B cell (primary cell): ENCODE measurements around the gene ABR. TPM values are rescaled to one million over a fixed set of nuclear protein-coding genes. Genes with fewer than 3 reads are reported as not detected.

Experiments
- ATAC-seq: fragments of 200-7000 bp; cut with Tn5 transposase; one replicate; pipeline ENCODE4 v1.10.0; 2021; ENCODE audit warnings: low read depth, mild to moderate bottlenecking, moderate number of reproducible peaks, moderate library complexity
- CTCF ChIA-PET: fragments of 350-600 bp; sonication (Branson Sonifier 250); formaldehyde crosslinking; loops from one replicate; lab custom pipeline; 2021; ENCODE audit warnings: antibody characterized with exemption, inconsistent platforms; lab: Charles Lee
- POLR2A ChIA-PET: fragments of 350-600 bp; sonication (Branson Sonifier 250); formaldehyde crosslinking; loops from one replicate; lab custom pipeline; 2021; ENCODE audit warnings: antibody characterized with exemption; lab: Charles Lee
- DNase-seq: peaks from one replicate; pipeline ENCODE4 v3.0.0; 2013
- H2AFZ ChIP-seq: 2 replicates; pipeline ENCODE4 v1.6.1; 2012; ENCODE audit warnings: mild to moderate bottlenecking, low read depth, low read length; ENCODE audit not compliant: insufficient read depth, poor library complexity, severe bottlenecking
- H3K27ac ChIP-seq, 2 donors: 1 replicate in 1 of 2; 2 replicates in 1 of 2; pipeline ENCODE4 v1.5.1; 2012 to 2013; ENCODE audit warnings: low read length in 2 of 2, mild to moderate bottlenecking in 2 of 2, moderate library complexity in 1 of 2
- H3K27me3 ChIP-seq, 4 experiments: fragments of 200-600 bp in 1 of 4; sonication (generic) in 1 of 4; replicated peaks in 1 of 4; 1 replicate in 2 of 4; 2 replicates in 2 of 4; pipeline versions ENCODE4 v1.6.1 to v1.7.0; 2013 to 2016; ENCODE audit warnings: low read length in 3 of 4, mild to moderate bottlenecking in 2 of 4, mixed read lengths in 1 of 4, moderate library complexity in 1 of 4; ENCODE audit not compliant: insufficient read depth in 4 of 4, control insufficient read depth in 3 of 4; ENCODE audit errors: control extremely low read depth in 1 of 4
- H3K36me3 ChIP-seq, 2 experiments: replicated peaks in 1 of 2; 1 replicate in 1 of 2; 2 replicates in 1 of 2; pipeline versions ENCODE4 v1.6.1 to v1.7.1; 2013; ENCODE audit warnings: low read length in 1 of 2; ENCODE audit not compliant: insufficient read depth in 2 of 2, control insufficient read depth in 1 of 2; ENCODE audit errors: control extremely low read depth in 1 of 2, extremely low read depth in 1 of 2
- H3K4me1 ChIP-seq, 2 donors: fragments of 200-600 bp in 1 of 2; sonication (generic) in 1 of 2; 1 replicate in 1 of 2; 2 replicates in 1 of 2; pipeline versions ENCODE4 v1.5.1 to v1.6.1; 2013 to 2017; ENCODE audit warnings: low read length in 2 of 2; ENCODE audit not compliant: control insufficient read depth in 2 of 2, insufficient read depth in 2 of 2
- H3K4me2 ChIP-seq: replicated peaks from 2 replicates; pipeline ENCODE3; 2012; ENCODE audit warnings: mild to moderate bottlenecking, low read depth, low read length; ENCODE audit not compliant: poor library complexity, severe bottlenecking
- H3K4me3 ChIP-seq, 5 experiments: fragments of 200-600 bp in 1 of 5; sonication (generic) in 1 of 5; 1 replicate in 3 of 5; 2 replicates in 2 of 5; pipeline versions ENCODE4 v1.5.1 to v1.7.0; 2011 to 2016; ENCODE audit warnings: low read length in 4 of 5, mild to moderate bottlenecking in 4 of 5, low read depth in 2 of 5, control low read depth in 1 of 5, moderate library complexity in 1 of 5; ENCODE audit not compliant: insufficient read depth in 1 of 5; ENCODE audit errors: control extremely low read depth in 1 of 5, extremely low read depth in 1 of 5
- H3K79me2 ChIP-seq: fragments of 200-600 bp; sonication (generic); one replicate; pipeline ENCODE4 v1.6.0; 2016; ENCODE audit warnings: low read length; ENCODE audit not compliant: control insufficient read depth, insufficient read depth
- H3K9ac ChIP-seq: fragments of 200-600 bp; sonication (generic); 2 replicates; pipeline ENCODE4 v1.6.1; 2017; ENCODE audit warnings: mild to moderate bottlenecking, low read length, moderate library complexity
- H3K9me3 ChIP-seq, 3 donors: one replicate each; pipeline versions ENCODE4 v1.6.1 to v1.7.1; 2013; ENCODE audit warnings: low read length in 2 of 3; ENCODE audit not compliant: control insufficient read depth in 2 of 3, insufficient read depth in 1 of 3; ENCODE audit errors: control extremely low read depth in 1 of 3
- H4K20me1 ChIP-seq: 2 replicates; pipeline ENCODE4 v1.6.0; 2012; ENCODE audit warnings: mild to moderate bottlenecking, low read length; ENCODE audit not compliant: insufficient read depth, control insufficient read depth, poor library complexity, severe bottlenecking
- H3K27ac Mint-ChIP-seq: one replicate; pipeline ENCODE4 v1.8.0; 2021; ENCODE audit warnings: mixed read lengths
- H3K27me3 Mint-ChIP-seq: one replicate; pipeline ENCODE4 v1.8.0; 2021; ENCODE audit warnings: mixed read lengths
- H3K4me1 Mint-ChIP-seq: one replicate; pipeline ENCODE4 v1.8.0; 2021; ENCODE audit warnings: mixed read lengths
- H3K4me3 Mint-ChIP-seq: one replicate; pipeline ENCODE4 v1.8.0; 2021; ENCODE audit warnings: mixed read lengths
- H3K9me3 Mint-ChIP-seq: one replicate; pipeline ENCODE4 v1.8.0; 2022; ENCODE audit warnings: mixed read lengths; ENCODE audit not compliant: insufficient read depth
- CTCF ChIP-seq: fragments of 200-600 bp; IDR thresholded peaks from one replicate; pipeline ENCODE4 v1.8.0; 2022; ENCODE audit warnings: antibody characterized with exemption, mild to moderate bottlenecking
- EZH2 ChIP-seq: IDR thresholded peaks from 2 replicates; pipeline ENCODE4 v1.6.1; 2012; ENCODE audit warnings: borderline replicate concordance, low read depth, mild to moderate bottlenecking, moderate library complexity, low read length; ENCODE audit not compliant: insufficient read depth, poor library complexity, severe bottlenecking
- WGBS: methylation state at CpG from one replicate; pipeline ENCODE4 v1.1.5; 2013; ENCODE audit warnings: missing lambda C conversion rate; ENCODE audit not compliant: insufficient coverage; 5-methylcytosine and 5-hydroxymethylcytosine counted together
- intact Hi-C: fragments of 100-400 bp; cut with micrococcal nuclease; formaldehyde crosslinking; loops from one replicate; pipeline ENCODE4 v1.10.0; 2022
- polyA plus RNA-seq: library from polyadenylated mRNA; depleted of rRNA; stranded (reverse); fragments of >200 nt; gene quantifications from 2 replicates; pipeline ENCODE4 v1.2.3, GENCODE V29; 2012
- total RNA-seq, 2 donors: library from RNA; stranded (reverse); fragments of 120-200 nt in 1 of 2; gene quantifications; 1 replicate in 1 of 2; 2 replicates in 1 of 2; pipeline versions ENCODE4 v1.2.3 to v1.2.4, GENCODE V29; 2013 to 2022

The ABR gene
- total and polyA plus RNA-seq, 2 donors (not counting 1 experiment from before 2014, with no cell fraction given) = 79.8 to 262 TPM

- Histone ChIP-seq H3K4me1 (peaks cover 9 to 26% of the 10 kb centered on the region in 2 donors), H3K4me3 (no peak overlapping the region), H4K20me1 (peaks cover 75% of the 10 kb centered on the region), H3K36me3 (peaks cover 0 to 16% of the 10 kb centered on the region in 2 experiments), H3K79me2 (peaks cover 8% of the 10 kb centered on the region), H3K27ac (no peak overlapping the region), H3K4me2 (no peak overlapping the region), H3K9ac (no peak overlapping the region), H3K9me3 (no peaks in the 10 kb centered on the region), H3K27me3 (no peaks in the 10 kb centered on the region), H2AFZ (no peak overlapping the region)
- DNase-seq = no peak
- H3K27ac Mint-ChIP-seq = no peak overlapping the region
- no peak overlapping the region for H3K4me3 Mint-ChIP-seq
- H3K9me3 Mint-ChIP-seq = no peaks in the 10 kb centered on the region
- ATAC-seq = no peak
- 97% methylated on average over 23 of the region's 24 CpGs for WGBS
- intact Hi-C loops = no loop called here
- H3K27me3 Mint-ChIP-seq = no peaks in the 10 kb centered on the region
- CTCF ChIA-PET = no interaction called here
- peaks cover 26% of the 10 kb centered on the region for H3K4me1 Mint-ChIP-seq
- TF ChIP-seq CTCF (no peak), EZH2 (no peak)
- POLR2A ChIA-PET = no interaction called here
Measured at GRCh38 chr17:1036171-1036844, 143.5 kb downstream of the ABR start.

DNA sequence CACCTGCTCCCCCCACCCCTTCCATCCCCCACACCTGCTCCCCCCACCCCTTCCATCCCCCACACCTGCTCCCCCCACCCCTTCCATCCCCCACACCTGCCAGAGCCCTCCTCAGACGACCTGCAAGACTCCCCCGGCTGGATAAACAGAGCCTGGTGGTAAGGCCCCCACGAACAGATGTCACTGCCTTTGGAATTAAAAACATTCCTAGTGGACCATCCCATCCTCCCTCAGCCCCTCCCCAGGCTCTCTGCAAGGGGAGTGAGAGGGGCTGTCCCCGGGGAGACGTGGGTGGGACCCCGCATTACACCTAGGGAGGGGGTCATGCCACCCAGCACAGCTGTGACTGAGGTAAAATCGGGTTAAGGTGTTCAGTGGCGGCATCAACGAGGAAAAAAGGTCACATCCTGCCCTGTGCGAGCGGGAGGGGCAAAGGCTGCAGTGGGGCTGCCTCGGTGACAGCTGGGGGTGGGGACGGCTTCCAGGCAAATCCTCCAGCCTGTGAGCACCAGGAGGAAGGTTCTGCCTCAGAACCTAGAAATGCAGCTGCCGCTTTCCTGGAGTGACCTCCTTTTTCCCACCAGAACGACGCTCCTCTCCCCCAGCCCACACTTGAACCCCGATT lies 144.1 kb downstream of the ABR start:
- DNase-seq (no peak), ATAC-seq (no peak)
- Histone ChIP-seq H3K4me2 (no peak overlapping the region), H3K4me3 (no peak overlapping the region), H3K36me3 (peaks cover 0 to 14% of the 10 kb centered on the region in 2 experiments), H3K9me3 (no peaks in the 10 kb centered on the region), H3K27me3 (no peaks in the 10 kb centered on the region), H3K9ac (no peak overlapping the region), H3K79me2 (peaks cover 6% of the 10 kb centered on the region), H2AFZ (no peak overlapping the region), H3K4me1 (peaks cover 9 to 26% of the 10 kb centered on the region in 2 donors), H4K20me1 (peaks cover 74% of the 10 kb centered on the region), H3K27ac (no peak overlapping the region)
- intact Hi-C loops = no loop called here
- Mint-ChIP-seq H3K27me3 (no peaks in the 10 kb centered on the region), H3K4me1 (peaks cover 26% of the 10 kb centered on the region), H3K4me3 (no peak overlapping the region), H3K27ac (no peak overlapping the region), H3K9me3 (no peaks in the 10 kb centered on the region)
- TF ChIP-seq CTCF = no peak
- no peak for TF ChIP-seq EZH2
- ChIA-PET CTCF (no interaction called here), POLR2A (no interaction called here)
- WGBS = 84% methylated on average over 10 of the region's 17 CpGs
